A549 (cell line): Measurements from ENCODE around the gene ELP5. TPM values are rescaled to one million over a fixed set of nuclear protein-coding genes. Genes with fewer than 3 reads are reported as not detected.

ENCODE experiments used
- ATAC-seq, 2 experiments: fragments of 200-7000 bp in 1 of 2; fragments of >200 bp in 1 of 2; cut with Nextera tagmentation in 1 of 2; cut with Tn5 transposase in 1 of 2; 3 replicates each; pipeline versions ENCODE4 v1.8.0 to v1.9.1; 2018 to 2020; ENCODE audit warnings: mild to moderate bottlenecking in 1 of 2, moderate library complexity in 1 of 2
- CTCF ChIA-PET: fragments of 300-600 bp; sonication (Branson Sonifier 250); formaldehyde crosslinking; extraction: SDS; loops from one replicate; lab custom pipeline; 2021; ENCODE audit warnings: antibody characterized with exemption, inconsistent platforms; lab: Yijun Ruan, JAX
- POLR2A ChIA-PET: fragments of 350-600 bp; formaldehyde crosslinking; extraction: SDS; loops from one replicate; lab custom pipeline; 2021; ENCODE audit warnings: antibody characterized with exemption, inconsistent platforms; lab: Yijun Ruan, JAX
- DNase-seq, 2 experiments: peaks; one replicate each; pipeline versions ENCODE4 v3.0.0 to v3.0.0-alpha.2; 2011 to 2016; ENCODE audit warnings: low read depth in 1 of 2, low spot score in 1 of 2
- FAIRE-seq: peaks from 2 replicates; lab custom pipeline; 2011; peaks lifted over from hg19 to GRCh38; lab: Jason Lieb, UNC
- H3K27ac ChIP-seq, 2 experiments: fragments of >200 bp; sonication (Bioruptor Twin); formaldehyde crosslinking; 3 replicates each; pipeline ENCODE4 v1.5.1; 2016 to 2017
- H3K4me1 ChIP-seq: fragments of >200 bp; sonication (Bioruptor Twin); formaldehyde crosslinking; 3 replicates; pipeline ENCODE4 v1.6.1; 2016
- H3K4me2 ChIP-seq: fragments of >200 bp; sonication (Bioruptor Twin); formaldehyde crosslinking; 3 replicates; pipeline ENCODE4 v1.6.1; 2016
- H3K4me3 ChIP-seq: fragments of >200 bp; sonication (Bioruptor Twin); formaldehyde crosslinking; 3 replicates; pipeline ENCODE4 v1.5.1; 2016
- H3K9me3 ChIP-seq: fragments of >200 bp; sonication (Bioruptor Twin); formaldehyde crosslinking; 3 replicates; pipeline ENCODE4 v1.6.1; 2016
- BCL3 ChIP-seq: fragments of >200 bp; sonication (Bioruptor Twin); formaldehyde crosslinking; IDR thresholded peaks from 3 replicates; pipeline ENCODE4 v1.6.1; 2016
- CBX2 ChIP-seq: fragments of 200-600 bp; sonication (generic); IDR thresholded peaks from 2 replicates; pipeline ENCODE4 v1.6.1; 2016; ENCODE audit warnings: low read depth, mild to moderate bottlenecking, borderline replicate concordance
- EHF ChIP-seq: fragments of 250-450 bp; sonication (Bioruptor Pico); IDR thresholded peaks from 2 replicates; pipeline ENCODE4 v1.5.0; 2020; ENCODE audit warnings: mild to moderate bottlenecking
- EHMT2 ChIP-seq: fragments of 200-600 bp; sonication (generic); IDR thresholded peaks from 2 replicates; pipeline ENCODE4 v1.6.1; 2016; ENCODE audit warnings: antibody characterized with exemption, low read depth, mild to moderate bottlenecking, moderate library complexity
- ESRRA ChIP-seq: fragments of 150-350 bp; IDR thresholded peaks from 2 replicates; pipeline ENCODE4 v1.6.1; 2014; ENCODE audit warnings: mild to moderate bottlenecking, low read length, borderline replicate concordance
- HES2 ChIP-seq: fragments of >200 bp; sonication (Bioruptor Twin); formaldehyde crosslinking; IDR thresholded peaks from 2 replicates; pipeline ENCODE4 v1.6.1; 2016
- HMGXB4 ChIP-seq: fragments of 250-450 bp; sonication (Bioruptor Pico); IDR thresholded peaks from 2 replicates; pipeline ENCODE4 v1.5.0; 2021; ENCODE audit warnings: mild to moderate bottlenecking, moderate library complexity, borderline replicate concordance
- HOXB13 ChIP-seq: fragments of 250-450 bp; sonication (Bioruptor Pico); IDR thresholded peaks from 2 replicates; pipeline ENCODE4 v1.5.0; 2020; ENCODE audit warnings: low read depth, mild to moderate bottlenecking, moderate library complexity
- MAFK ChIP-seq: fragments of 450-650 bp; IDR thresholded peaks from 2 replicates; pipeline ENCODE4 v1.6.1; 2014; ENCODE audit not compliant: partially characterized antibody
- MYC ChIP-seq: IDR thresholded peaks from 2 replicates; pipeline ENCODE4 v1.6.1; 2012; ENCODE audit warnings: mild to moderate bottlenecking, inconsistent platforms, low read length, improper control_type of control experiment, borderline replicate concordance
- NPAS2 ChIP-seq: fragments of 250-450 bp; sonication (Bioruptor Pico); IDR thresholded peaks from 2 replicates; pipeline ENCODE4 v1.8.0; 2022; ENCODE audit warnings: mild to moderate bottlenecking, moderate library complexity, borderline replicate concordance
- NR3C1 ChIP-seq: fragments of >200 bp; sonication (Bioruptor Twin); formaldehyde crosslinking; IDR thresholded peaks from 3 replicates; pipeline ENCODE4 v1.6.1; 2017
- POLR2A ChIP-seq: IDR thresholded peaks from 2 replicates; pipeline ENCODE4 v1.6.1; 2012; ENCODE audit warnings: mild to moderate bottlenecking, low read length
- POLR2AphosphoS2 ChIP-seq: conservative IDR thresholded peaks from 2 replicates; pipeline ENCODE4 v1.6.1; 2012; ENCODE audit warnings: low read length, improper control_type of control experiment, inconsistent platforms
- REST ChIP-seq: fragments of 200-600 bp; sonication (generic); IDR thresholded peaks from 2 replicates; pipeline ENCODE4 v1.6.1; 2016; ENCODE audit warnings: antibody characterized with exemption, mild to moderate bottlenecking, moderate library complexity
- SMC3 ChIP-seq: fragments of >200 bp; sonication (Bioruptor Twin); formaldehyde crosslinking; IDR thresholded peaks from 3 replicates; pipeline ENCODE4 v1.6.1; 2018; ENCODE audit warnings: inconsistent platforms
- SREBF2 ChIP-seq: fragments of 450-650 bp; IDR thresholded peaks from 2 replicates; pipeline ENCODE4 v1.6.1; 2014; ENCODE audit warnings: mild to moderate bottlenecking, moderate library complexity
- USF2 ChIP-seq: fragments of 450-650 bp; IDR thresholded peaks from 2 replicates; pipeline ENCODE4 v1.6.1; 2014; ENCODE audit warnings: antibody characterized with exemption
- ZNF302 ChIP-seq: fragments of 250-450 bp; sonication (Bioruptor Pico); IDR thresholded peaks from 2 replicates; pipeline ENCODE4 v1.9.0; 2021; ENCODE audit warnings: inconsistent platforms, mild to moderate bottlenecking, moderate library complexity
- ZSCAN20 ChIP-seq: fragments of 250-450 bp; sonication (Bioruptor Pico); IDR thresholded peaks from 2 replicates; pipeline ENCODE4 v1.8.0; 2022; ENCODE audit warnings: mild to moderate bottlenecking, moderate library complexity
- WGBS: methylation state at CpG from one replicate; pipeline ENCODE4 v1.1.6; 2017; ENCODE audit errors: missing lambda C conversion rate; 5-methylcytosine and 5-hydroxymethylcytosine counted together
- polyA plus RNA-seq, 4 experiments: library from polyadenylated mRNA; depleted of rRNA in 3 of 4; stranded (reverse); fragments of >200 nt; fragmentation: RNase III in 1 of 4; extraction: RNeasy Plus Mini Kit Qiagen cat#74134 plus additional on column Dnase treatment in 1 of 4; gene quantifications; 2 replicates in 3 of 4; 3 replicates in 1 of 4; pipeline ENCODE4 v1.2.3, GENCODE V29; 2011 to 2017

ELP5 gene
- polyA plus RNA-seq, 2 of the 4 experiments (the other 2 are of a cell fraction): 92.1 to 133 TPM

- WGBS: 1% methylated on average over 25 of the region's 39 CpGs
- peak overlapping the region; percentile 98 to 100 for H3K27ac ChIP-seq
- ChIA-PET CTCF (interaction anchor here (1.1 to 17.3 kb wide), 2 partner anchors 17 to 24 kb away, joined by 3 to 169 read pairs; partner anchors contain the start of genes ACADVL and DLG4), POLR2A (interaction anchor here (0.9 to 6.9 kb wide), 4 partner anchors 13 to 21 kb away, joined by 3 to 63 read pairs (median 6); partner anchors contain the start of genes ACADVL, CTDNEP1, DLG4 and ELP5)
- DNase-seq (peak; percentile 64 to 65), FAIRE-seq (no peak), ATAC-seq (0 out of 6 replicates have a peak, but pooled peaks of 1 of the 2 experiments have one; percentile 0)
- H3K9me3 ChIP-seq: no peaks in the 10 kb centered on the region
- peak overlapping the region; percentile 69 for H3K4me2 ChIP-seq
- H3K4me1 ChIP-seq: peaks cover 51% of the 10 kb centered on the region
- peak overlapping the region; percentile 99 for H3K4me3 ChIP-seq
- TF ChIP-seq SREBF2 (no peak), HMGXB4 (CRISPR knock-in tag) (no peak), POLR2AphosphoS2 (no peak), SMC3 (no peak), CBX2 (no peak), MAFK (no peak), POLR2A (no peak), NPAS2 (CRISPR knock-in tag) (no peak), HES2 (no peak), NR3C1 (no peak), ZNF302 (CRISPR knock-in tag) (no peak), EHF (CRISPR knock-in tag) (no peak), USF2 (no peak), MYC (no peak), EHMT2 (no peak), HOXB13 (CRISPR knock-in tag) (no peak), BCL3 (no peak; the same call in 2 of the 3 replicates), ZSCAN20 (no peak), ESRRA (no peak), REST (no peak)
Measured at GRCh38 chr17:7238420-7239090, 13.5 kb upstream of the ELP5 start.
